A549 (cell line): Measurements from ENCODE around the gene LRRC19.

Source experiments
- CBX8 ChIP-seq: fragments of 200-600 bp; sonication (generic); IDR thresholded peaks from 2 replicates; pipeline ENCODE4 v1.6.1; 2016
- POLR2A ChIP-seq: IDR thresholded peaks from 2 replicates; pipeline ENCODE4 v1.6.1; 2012; ENCODE audit warnings: mild to moderate bottlenecking, low read length
- REST ChIP-seq: fragments of 200-600 bp; sonication (generic); IDR thresholded peaks from 2 replicates; pipeline ENCODE4 v1.6.1; 2016; ENCODE audit warnings: antibody characterized with exemption, mild to moderate bottlenecking, moderate library complexity

- TF ChIP-seq REST = no peak
- no peak for TF ChIP-seq CBX8
- no peak for TF ChIP-seq POLR2A
These were observed 17.4 kb upstream of the LRRC19 start for GRCh38 chr9:27022920-27023319.
